ENCODE data around the gene PABPC3.

PABPC3 gene

GRCh38 chr13:25112695-25113255 lies 16.8 kb downstream of the PABPC3 start:
- DNase-seq = no peak

GRCh38 chr13:25114220-25114619 lies 18.3 kb downstream of the PABPC3 start:
- peak; percentile 83 for DNase-seq

DNA sequence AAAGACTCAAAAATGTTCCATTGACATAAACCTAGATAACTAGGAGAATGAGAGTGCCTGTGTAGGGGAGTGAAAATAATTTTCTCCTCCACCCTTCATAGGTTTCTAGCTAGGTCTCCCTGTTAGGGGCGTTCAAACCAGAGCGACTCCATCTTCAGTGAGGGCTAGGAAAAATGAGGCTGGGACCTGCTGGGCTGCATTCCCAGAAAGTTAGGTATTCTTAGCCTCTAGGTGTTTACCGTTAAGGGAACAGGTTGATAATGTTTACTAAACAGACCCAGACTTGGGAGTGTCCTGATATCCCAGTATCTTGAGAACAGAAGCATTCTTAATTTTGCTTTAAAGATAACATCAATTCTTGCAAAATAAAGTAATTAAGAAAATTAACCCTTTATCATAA lies 20.1 kb downstream of the PABPC3 start:
- no peak for DNase-seq

- peak; percentile 54 for DNase-seq
Measured at GRCh38 chr13:25117312-25117711, 21.4 kb downstream of the PABPC3 start.

- DNase-seq = no peak
Measured at GRCh38 chr13:25118378-25118905, 22.5 kb downstream of the PABPC3 start.

GRCh38 chr13:25130944-25131343 lies 35.0 kb downstream of the PABPC3 start:
- DNase-seq = no peak

DNA sequence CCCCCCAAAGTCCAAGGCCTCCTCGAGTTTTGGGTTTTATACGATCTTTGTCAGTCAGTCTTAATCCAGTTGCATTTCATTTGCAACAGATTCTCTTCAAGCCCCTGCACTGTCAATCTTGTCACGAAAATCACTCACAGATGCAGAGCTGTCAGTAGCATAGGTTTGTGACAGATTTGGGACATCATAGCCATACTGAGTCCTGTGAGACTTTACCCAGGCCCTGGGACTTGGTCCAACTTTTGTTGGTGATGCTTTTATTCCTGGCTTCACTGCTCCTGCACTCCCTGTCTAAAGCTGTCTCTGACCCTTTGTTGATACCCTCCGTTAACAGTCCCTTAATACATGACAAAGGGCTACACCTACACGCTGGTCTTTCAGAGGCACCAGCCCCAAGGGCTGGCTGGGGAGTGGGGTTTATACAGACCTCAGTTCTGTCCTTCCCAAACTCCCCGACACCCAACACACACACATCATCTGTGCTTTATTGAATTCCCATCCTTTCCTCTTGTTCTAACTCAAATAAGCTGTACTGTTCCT lies 36.0 kb downstream of the PABPC3 start:
- no peak for DNase-seq

- no peak for DNase-seq
Measured at GRCh38 chr13:25132751-25133390, 36.9 kb downstream of the PABPC3 start.

DNA sequence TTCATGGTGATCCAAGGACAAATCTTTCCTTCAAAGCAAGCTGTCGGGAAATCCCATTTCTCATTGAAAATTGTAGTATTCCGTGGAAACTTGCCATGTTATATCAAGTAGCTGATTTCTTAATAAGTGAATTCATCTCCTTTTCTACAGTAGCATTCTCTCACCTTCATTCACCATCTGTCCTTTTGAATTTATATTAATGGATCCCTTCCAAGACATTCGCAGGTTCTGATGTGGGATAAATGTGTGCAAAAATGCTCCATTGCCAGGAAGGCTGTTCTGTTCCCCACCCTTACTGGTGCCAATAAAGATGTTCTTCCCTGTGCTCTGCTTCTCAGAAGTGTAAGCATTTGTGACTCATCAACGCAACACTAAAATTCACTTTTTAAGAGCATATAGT lies 40.0 kb downstream of the PABPC3 start:
- DNase-seq = no peak

DNA sequence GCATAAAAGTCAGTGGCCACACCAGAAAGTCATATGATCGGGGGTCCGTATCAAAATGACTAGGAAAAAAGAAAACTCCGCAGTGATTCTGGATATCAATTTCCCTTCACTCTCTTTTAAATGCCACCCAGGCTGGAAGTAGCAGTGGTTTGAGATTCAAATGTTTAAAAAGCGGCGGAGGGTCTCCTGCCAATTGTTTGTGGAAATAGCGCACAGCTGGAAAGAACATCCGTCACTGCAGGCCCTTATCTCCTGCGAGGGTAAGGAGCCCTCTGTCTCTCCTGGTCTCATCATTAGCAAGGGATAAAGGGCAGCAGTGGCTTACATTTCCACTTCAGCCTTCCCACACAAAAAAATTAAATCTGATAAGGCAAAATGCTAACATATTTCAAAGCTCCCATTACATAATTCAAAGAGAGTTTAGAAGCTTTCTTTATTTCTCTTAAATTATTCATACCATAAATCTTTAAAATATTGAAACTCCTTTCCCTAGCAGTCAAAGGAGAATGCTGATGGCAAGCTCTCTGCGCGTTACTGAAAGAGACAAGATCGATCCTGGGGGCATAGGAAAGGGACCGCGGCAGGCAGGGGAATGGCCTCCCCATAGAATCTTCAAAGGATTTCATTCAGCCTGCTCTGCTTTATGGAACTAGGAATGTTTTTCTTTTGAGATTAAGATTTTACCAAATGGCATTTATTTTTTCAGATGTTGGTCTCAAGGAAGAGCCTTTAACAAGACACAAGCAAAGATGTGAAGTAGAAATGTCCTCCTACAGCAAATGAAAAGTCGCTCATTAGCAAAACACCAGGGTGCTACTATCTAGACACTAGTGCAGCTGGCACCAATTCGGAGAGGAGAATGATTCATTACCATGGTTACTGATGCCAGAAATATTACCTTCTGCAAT lies 41.2 kb downstream of the PABPC3 start:
- DNase-seq = peak; percentile 69

DNA sequence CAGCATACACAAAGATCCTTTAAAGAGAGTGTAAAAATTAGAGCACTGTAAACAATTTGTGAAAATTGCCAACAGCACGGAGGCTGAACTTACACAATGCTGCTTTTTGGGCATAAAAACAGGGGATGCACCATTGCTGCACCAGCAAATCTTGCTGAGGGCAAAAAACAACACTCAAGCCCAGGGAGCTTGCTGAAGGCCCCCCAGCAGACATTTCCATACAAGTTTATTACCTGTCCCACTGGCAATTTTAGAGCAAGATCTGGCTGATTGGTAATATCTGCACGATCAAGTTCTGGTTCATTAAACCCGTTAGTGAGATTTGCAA lies 41.8 kb downstream of the PABPC3 start:
- DNase-seq = no peak

DNA sequence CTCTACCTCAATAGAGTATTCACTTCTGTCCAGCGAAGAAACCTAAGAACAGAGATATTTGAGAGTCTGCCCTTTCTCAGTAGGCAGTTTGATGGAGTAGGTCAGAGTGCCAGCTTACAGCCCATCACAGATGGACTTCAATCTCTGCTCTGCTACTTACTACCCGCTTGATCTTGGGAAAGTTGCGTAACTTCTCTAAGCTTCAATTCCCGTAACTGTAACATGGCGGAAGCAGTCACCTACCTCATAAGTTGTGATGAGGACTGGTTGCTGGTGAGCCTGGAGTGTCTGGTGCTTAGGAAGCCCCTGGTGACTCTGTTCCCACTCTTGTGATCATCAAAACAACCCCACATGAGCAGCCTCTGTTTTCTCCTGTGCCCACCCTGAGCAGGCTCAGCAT lies 45.1 kb downstream of the PABPC3 start:
- no peak for DNase-seq

- DNase-seq = no peak
Measured at GRCh38 chr13:25143706-25144105, 47.8 kb downstream of the PABPC3 start.

- DNase-seq = no peak
Measured at GRCh38 chr13:25147638-25148401, 51.9 kb downstream of the PABPC3 start.

DNA sequence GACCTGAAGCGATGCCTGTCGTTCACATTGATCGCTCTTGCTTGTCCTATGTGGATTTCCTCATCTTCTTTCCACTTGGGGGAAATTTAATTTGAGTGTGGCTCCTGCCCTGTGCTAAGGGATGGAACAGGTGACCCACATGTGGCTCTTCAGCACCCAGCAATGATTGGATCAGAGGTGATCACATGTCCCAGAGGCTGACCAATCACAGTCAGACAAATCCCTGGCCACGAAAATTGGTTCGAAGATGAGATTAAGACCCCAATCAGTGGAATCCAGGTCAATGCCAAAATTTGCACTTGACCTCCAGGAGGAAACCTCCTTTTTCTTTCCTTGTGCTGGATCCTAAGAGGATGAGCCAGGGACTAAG lies 52.5 kb downstream of the PABPC3 start:
- no peak for DNase-seq

All from retina (tissue), 1 donor.